GM21723 (cell line): ENCODE results near the gene SLC13A3.

Experiments used
- ATAC-seq: cut with Tn5 transposase; IDR thresholded peaks from one replicate; pipeline ENCODE4 v1.9.1; 2021; ENCODE audit warnings: mild to moderate bottlenecking, moderate library complexity; ENCODE audit not compliant: unreplicated experiment

The SLC13A3 gene

DNA sequence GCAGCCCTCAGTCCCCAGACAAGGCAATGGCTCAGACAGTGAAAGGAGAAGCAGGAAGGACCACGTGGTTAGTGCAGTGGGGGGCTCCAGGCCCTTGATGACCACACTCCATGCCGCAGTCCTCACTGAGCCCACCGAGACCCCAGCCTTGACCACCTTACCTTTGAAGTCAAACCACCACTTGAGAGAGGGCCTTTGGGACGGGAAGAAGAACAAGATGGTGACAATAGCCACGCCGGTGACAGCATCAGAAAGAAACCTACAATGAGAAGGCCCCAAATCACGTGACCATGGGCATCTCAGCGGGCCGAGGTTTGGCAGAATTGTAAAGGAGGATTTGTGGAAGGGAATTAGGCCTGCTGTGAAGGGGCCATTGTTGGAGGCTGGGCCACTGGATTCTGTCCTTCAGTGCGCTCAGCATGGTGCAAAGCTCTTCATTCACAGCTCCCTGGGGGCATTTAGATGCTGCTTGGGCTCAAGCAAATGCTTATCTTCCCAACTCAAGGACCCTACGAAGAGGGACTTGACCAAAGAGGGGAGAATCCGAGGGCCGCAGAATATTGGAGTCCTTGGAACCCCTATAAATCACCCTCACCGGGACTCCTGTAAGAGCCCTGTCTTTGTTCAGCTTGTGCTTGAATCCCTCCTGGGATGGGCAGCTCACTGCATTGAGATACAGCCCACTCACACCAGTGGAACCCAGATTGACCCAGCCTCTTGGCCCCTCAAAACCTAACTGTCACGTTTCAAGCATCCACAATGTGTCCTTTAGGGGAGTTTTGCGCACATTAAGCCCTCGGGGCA, 67.6 kb downstream of the SLC13A3 start:
- no peak for ATAC-seq

DNA sequence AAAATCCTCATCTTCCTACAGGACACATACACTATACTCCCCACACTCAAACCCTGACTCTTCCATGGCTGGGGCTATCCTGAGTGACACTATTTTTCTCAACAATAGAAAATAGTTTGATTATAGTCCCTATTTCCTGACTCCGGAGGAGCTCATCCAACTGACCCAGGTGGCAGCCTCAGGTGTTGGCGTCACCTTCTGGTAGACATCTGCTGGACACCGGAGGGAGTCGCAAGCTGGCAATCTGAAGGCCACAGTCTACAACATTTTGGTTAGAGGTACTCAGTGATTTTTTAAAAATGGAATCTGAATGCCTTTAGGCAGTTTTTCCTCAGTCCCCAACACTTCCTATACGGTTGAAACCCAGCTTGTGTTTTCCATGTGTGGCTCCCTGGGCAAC, 68.6 kb downstream of the SLC13A3 start:
- ATAC-seq, result no peak

DNA sequence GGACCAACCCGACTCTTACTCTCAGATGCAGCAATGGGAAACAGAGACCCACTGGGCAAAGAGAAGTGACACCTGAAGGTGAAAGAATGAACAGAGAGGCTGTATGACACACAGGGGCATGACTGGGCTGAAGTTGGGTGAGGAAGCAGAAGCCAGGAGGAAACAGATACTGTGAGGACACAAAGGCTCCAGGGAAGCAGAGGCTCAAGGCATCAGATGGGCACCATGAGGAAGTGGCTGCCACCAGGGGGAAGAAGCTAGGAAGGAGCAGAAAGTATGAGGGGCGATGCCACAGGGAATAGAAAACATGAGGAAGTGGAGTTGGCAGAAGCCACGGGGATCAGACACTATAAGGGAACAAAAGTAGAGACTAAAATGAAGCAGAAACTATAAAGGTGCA, 69.9 kb downstream of the SLC13A3 start:
- ATAC-seq, result no peak

DNA sequence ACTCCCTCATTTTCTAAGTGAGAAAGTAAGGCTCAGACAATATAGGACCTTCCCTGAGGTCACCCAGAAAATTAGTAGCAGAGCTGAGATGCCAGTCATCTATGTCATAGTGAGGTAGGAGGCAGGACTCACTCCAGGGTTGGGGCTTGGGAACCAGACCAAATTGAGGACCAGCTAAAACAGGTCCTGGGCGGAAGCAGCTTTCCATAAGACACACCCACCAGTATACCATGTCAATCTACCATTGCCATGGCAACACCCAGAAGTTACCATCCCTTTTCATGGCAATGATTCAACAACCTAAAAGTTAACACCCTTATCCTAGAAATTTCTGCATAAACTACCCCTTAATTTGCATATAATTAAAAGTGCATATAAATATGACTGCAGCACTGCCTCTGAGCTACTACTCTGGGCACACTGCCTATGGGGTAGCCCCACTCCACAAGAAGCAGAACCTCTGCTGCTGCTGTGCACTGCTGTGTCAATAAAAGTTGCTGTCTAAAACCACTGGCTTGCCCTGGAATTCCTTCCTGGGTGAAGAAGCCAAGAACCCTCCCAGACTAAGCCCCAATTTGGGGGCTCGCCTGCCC, 70.5 kb downstream of the SLC13A3 start:
- no peak for ATAC-seq

DNA sequence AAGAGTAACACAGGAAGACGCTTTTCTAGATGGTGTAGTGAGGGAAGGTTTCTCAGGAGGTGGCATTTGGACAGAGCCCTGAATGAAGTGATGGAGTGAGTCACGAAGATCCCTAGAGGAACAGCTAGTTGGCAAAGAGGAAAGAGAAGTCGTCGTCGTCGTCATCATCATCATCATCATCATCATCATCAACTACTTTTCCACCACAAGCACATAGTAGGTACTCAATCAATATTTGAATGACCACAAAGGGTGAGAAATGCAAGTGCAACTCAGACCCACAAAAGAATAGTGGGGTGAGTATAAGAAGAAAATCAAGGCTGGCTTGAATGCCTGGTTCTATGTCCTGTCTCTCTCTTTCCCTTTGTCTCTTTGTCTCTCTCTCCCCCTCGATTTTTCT, 72.5 kb downstream of the SLC13A3 start:
- no peak for ATAC-seq

DNA sequence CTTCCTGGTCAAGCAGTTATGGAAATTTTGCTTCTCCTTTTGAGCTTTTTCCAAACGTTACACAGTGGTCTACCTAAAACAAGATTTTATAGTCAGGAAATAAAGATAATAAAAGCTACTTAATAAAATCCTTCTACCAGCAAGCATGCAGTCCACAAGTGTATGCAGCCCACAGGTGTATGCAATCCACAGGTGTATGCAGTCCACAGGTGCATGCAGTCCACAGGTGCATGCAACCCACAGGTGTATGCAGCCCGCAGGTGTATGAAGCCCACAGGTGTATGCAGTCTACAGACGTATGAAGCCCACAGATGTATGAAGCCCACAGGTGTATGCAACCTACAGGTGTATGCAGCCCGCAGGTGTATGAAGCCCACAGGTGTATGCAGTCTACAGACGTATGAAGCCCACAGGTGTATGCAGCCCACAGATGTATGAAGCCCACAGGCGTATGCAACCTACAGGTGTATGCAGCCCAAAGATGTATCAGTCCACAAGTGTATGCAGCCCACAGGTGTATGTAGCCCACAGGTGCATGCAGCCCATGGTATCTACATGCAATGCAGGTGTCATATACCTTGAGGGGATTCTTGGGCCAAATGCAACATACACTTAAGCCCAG, 74.4 kb downstream of the SLC13A3 start:
- no peak for ATAC-seq

DNA sequence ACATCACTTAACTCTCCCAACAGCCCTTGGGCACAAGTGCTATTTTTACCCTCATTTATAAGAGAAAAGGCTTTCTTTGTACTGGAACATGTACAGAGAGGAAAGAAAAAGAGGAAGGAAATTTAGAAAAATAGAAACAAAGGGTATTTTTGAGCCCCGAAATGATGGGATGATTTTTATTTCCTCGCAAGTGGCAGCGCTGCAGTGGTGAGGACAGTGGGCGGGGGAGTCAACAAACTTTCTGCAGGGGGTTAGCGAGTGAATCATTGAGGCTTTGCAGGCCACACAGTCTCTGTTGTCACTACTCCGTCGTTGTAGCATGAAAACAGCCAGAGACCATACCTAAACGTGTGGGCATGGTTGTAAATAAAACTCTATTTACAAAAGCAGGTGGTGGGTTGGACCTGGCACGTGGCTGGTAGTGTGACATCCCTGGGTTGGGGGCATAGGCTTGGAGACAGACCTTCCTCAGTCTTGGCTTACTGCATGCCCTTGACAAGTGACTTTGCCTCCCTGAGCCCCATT, 75.3 kb downstream of the SLC13A3 start:
- ATAC-seq, result no peak

DNA sequence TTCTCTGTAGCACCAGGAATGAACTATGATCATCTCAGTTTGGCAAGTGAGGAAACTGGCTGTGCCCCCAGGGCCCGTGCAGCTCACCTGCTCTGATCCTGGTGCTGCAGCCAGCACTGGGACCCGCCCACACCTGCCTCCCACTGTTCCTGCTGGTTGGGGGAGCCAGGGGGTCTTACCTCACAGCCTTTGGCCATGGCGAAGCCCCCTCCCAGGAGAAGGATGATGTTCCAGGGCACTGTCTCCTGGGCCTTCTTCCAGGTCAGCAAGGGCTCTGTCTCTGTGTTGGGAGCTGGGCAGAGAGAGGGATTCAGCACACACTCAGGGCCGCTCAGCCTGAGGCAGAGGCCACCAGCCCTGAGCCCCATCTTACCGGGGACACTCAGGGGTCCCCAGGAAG, 75.9 kb downstream of the SLC13A3 start:
- ATAC-seq, result no peak

DNA sequence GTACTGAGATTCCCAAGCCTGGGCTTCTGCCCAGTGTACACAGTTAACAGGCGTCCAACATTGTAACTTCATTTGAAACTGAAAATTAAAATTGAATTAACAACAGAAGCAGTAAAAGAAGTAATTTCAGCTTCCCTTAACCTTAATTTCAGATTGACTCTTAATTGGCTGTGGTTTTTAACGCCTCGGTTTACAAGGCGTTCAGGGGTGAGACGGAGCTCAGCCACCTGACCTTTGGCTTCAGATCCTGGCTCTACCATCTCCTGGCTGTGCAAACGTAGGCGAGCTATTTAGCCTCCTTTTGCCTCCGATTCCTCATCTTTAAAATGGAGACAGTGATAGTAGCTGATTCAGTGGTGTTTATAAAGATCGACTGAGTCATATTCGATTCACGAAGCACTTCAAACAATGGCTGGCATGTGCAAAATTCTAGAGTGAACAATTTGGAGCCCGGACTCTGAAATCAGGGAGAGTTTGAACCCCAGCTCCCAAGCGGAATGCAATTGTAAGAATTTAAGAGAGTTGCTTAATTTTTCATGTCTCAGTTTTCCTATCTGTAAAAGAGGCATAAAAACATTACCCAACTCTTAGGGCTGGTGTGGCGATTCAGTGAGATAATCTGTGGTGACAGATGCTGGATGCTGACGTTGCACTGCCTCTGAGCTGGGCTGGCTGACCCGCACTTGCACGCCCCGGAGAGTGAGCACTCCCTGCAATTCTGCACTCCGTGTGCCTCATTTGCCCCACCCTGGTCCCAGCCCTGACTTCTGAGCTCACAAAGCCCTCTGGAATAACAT, 77.3 kb downstream of the SLC13A3 start:
- ATAC-seq, result no peak

DNA sequence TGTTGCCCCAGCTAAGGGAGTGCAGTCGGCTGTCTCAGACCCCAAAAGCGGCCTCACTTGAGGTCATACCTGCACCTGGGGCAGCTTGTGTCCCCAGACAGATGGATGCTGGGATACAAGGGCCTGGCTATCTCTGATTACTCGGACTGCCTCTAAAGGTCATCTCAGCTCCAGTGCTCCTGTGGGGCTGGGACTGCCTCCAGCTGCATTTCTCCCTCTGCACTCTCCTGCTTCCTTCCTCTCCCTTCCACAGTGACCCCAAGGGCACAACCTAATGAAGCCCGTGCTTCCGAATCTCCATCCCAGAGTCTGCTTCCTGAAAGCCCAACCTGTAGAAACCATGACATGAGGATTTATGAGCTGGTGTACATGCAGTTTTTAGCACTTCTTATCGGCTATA, 78.0 kb downstream of the SLC13A3 start:
- ATAC-seq, result no peak

DNA sequence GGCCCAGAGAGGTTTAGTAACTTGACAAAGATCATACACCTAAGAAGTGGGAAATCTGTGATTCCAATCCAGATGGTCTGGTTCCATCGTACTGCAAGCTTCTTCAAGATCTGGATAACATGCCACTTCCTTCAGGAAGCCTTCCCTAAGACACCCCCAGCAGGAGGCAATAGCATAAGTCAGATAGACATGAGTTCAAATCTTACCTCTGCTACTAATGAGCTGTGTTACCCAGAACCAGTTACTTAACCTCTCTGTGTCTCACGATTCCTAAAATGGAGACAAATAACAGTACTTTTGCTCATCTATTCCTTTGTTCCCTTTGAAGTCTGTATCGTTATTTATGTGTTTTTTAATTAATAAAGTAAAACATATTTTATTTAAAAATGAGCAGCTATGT, 78.5 kb downstream of the SLC13A3 start:
- no peak for ATAC-seq

DNA sequence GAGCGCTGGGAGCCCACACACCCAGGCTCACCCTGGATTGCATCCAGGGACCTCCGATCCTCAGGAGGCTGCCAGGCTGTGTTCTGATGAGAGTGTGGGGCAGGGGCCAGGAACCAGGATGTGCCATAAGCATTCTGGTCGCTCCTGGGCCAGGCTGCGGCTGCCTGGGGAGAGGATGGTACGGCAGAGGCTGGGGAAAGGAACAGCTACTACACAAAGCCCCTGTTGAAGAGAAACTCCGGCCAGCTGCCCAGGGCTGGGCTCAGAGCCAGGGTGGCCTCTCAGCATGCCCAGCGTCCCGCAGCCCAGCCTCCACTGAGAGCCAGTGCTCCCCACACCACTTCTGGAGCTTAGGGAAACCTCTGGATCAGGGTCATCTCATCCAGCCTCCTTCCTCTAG, 79.1 kb downstream of the SLC13A3 start:
- no peak for ATAC-seq

DNA sequence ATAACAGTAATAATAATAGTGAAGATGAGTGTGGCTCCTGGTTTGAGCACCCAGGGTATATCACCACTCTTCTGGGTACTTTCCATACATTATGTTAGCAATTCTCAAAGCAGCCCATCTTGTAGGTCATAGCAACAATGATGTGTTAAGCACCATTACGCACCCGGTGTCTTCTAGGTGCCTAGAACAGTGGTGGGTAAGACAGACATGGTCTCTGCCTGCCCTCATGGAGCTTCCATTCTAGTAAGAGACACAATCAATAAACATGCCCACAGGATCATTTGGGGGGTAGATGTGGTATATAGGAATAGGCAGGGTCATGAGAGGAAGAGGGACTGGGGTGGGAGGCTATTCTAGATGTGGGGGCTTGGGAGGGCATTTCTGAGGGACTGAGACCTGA, 79.8 kb downstream of the SLC13A3 start:
- ATAC-seq, result no peak

DNA sequence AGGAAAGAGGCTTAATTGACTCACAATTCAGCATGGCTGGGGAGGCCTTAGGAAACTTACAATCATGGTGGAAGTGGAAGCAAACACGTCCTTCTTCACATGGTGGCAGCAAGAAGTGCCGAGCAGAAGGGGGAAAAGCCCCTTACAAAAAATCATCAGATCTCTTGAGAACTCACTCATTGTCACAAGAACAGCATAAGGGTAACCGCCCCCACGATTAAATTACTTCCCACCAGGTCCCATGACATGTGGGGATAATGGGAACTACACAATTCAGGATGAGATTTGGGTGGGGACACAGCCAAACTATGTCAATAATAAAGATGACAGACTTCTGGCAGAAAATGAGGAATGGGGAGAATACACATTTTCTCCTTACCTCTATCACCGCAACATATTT, 80.3 kb downstream of the SLC13A3 start:
- no peak for ATAC-seq

DNA sequence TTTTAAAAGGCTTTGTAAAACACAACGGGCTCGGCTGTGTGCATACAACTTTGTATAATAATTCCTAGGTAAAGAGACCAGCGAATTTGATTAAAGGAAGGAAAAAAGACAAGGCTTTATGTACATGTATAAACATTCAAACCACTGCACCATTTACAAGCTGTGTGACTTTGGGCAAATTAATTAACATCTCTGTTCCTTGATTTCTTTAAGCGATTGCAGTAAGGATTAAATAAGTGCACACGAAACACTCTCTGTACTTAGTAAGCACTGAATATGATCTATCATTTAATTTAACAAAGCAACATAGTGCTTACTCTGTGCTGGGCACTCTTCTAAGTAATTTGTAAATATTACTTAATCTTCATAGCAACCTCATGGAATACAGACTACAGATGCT, 81.3 kb downstream of the SLC13A3 start:
- no peak for ATAC-seq

DNA sequence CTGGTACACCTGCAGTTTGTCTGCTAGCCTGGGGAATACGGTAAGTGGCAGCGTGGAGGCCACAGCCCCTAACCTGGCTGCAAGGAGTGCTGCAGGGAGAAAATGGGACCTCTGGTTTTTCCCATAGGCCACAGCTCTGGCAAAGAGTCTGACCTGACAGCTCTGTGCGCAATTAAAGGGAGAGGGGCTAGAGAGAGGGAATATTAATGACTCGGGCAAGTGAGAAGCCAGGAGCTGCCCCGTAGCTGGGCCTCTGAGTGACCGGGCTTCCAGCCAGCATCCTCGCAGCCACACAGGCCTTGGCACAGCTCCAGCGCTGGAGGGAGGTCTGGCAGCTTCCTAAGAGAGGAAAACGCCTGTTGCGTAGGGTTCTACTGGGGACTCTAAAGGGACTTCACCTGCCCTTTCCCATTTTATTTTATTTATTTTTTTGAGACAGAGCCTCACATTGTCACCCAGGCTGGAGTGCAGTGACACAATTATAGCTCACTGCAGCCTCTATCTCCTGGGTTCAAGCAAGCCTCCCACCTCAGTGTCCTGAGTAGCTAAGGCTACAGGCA, 82.6 kb downstream of the SLC13A3 start:
- no peak for ATAC-seq

DNA sequence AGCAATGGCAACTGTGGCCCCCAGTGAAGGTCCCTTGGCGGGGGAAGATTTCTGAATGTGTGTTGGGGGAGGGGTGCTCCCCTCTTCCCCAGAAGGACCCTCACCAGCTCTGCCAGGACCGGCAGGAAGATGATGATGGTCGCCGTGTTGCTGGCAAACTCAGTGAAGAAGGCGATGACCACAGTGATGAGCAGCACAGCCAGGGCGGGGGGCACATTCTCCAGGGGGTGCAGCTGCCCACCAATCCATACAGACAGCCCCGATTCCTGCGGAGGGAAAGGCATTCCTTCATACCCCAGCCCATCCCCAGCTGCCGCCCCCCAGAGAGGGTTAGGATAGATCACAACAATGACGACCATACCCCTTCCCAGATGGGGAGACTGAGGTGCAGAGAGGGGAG, 85.1 kb downstream of the SLC13A3 start:
- ATAC-seq, result no peak

DNA sequence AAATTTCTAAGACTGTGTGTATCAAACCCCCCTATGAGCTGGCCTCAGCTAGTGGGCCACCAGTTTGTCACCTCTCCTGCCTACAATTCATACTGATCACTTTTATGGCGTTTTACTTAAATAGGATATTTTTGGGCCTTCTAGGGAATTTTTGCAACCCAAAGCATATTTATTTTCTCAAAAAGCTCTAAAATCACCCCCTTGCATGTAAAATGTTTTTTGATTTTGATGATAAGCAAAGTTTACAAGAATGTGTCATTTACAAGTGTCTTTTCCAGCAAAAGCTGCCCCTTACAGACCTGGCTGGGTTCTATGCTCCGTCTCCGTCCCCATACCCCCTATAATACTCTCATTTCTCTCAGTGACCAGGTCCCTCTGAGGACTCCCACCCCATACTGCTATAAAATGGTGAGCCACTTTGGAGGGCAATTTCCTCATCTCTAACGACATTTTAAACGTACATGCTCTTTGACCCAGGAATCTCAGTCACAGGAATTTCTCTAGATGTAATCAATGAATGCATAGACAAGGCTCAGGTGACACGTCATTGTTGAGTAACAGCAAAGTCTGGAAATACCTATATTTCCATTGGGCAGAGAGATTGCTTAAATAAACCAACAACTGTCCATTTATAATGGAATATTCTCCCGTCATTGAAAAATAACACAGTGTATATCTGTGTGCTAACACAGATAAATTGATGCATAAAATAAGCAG, 86.9 kb downstream of the SLC13A3 start:
- ATAC-seq, result no peak

DNA sequence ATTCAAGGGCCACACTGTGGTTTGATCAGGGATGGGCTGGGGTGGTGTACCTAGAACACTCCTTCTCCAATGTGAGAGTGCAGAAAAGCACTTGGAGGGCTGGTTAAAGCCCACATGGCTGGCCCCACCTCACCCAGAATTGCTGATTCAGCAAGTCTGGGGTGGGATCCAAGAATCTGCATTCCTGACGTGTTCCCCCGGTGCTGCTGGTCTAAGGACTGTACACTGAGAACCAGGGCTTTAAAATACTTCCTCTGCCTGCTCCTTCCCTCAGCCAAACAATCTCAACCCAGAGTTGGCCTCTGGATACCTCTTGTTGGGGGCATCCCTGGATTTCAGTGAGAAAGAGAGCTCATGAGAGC, 87.4 kb downstream of the SLC13A3 start:
- ATAC-seq, result no peak

DNA sequence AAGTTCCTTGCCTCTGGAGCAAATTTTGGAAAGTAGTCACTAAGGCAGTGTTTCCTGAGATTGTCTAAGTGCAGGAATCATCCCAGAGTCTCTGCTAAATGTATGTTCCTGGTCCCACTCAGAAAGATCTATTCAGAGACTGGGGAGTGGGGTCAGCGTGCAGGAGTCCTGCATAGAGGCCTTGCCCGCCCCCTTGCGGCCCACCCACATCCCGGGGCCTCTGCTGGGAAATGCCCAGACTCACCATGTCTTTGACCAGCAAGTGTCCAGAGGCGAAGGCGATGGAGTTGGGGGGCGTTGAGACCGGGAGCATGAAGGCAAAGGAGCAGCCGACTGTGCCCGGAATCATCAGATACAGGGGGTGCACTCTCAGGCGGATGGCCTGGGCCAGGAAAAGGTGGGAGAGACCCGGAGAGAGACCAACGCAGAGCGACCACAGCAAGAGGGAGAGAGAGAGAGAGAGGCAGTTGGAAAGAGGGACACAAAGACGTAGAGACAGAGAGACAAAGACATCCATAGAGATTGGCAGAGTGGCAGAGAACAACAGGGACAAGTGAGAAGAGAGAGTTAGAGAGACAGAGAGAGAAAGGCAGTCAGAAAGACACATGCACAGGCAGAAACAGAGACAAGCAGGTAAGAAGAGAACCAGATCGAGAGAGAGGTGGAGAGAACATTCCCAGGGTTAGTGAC, 87.9 kb downstream of the SLC13A3 start:
- ATAC-seq, result no peak
